Non-pigmented ciliary epithelial cell (primary cell): ENCODE results near the gene BCL2L13.

ENCODE experiments used
- DNase-seq: peaks from one replicate; pipeline ENCODE4 v3.0.0-alpha.2; 2010; ENCODE audit warnings: low read depth

BCL2L13 gene

GRCh38 chr22:17726928-17727897, 88.7 kb downstream of the BCL2L13 start:
- no peak for DNase-seq

GRCh38 chr22:17728786-17729185, 90.2 kb downstream of the BCL2L13 start:
- DNase-seq = no peak

GRCh38 chr22:17729561-17729960, 91.0 kb downstream of the BCL2L13 start:
- DNase-seq = no peak

- DNase-seq = no peak
These were observed 93.8 kb downstream of the BCL2L13 start for GRCh38 chr22:17732251-17732854.

- no peak for DNase-seq
These were observed 94.9 kb downstream of the BCL2L13 start for GRCh38 chr22:17733466-17733865.

GRCh38 chr22:17734187-17734586, 95.6 kb downstream of the BCL2L13 start:
- DNase-seq = peak; percentile 50

GRCh38 chr22:17738386-17739128, 100.0 kb downstream of the BCL2L13 start:
- no peak for DNase-seq

GRCh38 chr22:17739196-17739975, 100.8 kb downstream of the BCL2L13 start:
- no peak for DNase-seq

GRCh38 chr22:17741866-17742526, 103.4 kb downstream of the BCL2L13 start:
- DNase-seq = no peak

GRCh38 chr22:17742527-17742902, 104.0 kb downstream of the BCL2L13 start:
- DNase-seq = no peak

GRCh38 chr22:17743661-17744411, 105.3 kb downstream of the BCL2L13 start:
- DNase-seq = no peak

- no peak for DNase-seq
These were observed 105.9 kb downstream of the BCL2L13 start for GRCh38 chr22:17744430-17744829.

GRCh38 chr22:17746916-17747315, 108.4 kb downstream of the BCL2L13 start:
- DNase-seq = no peak

- no peak for DNase-seq
These were observed 110.2 kb downstream of the BCL2L13 start for GRCh38 chr22:17748555-17749353.

GRCh38 chr22:17749605-17750395, 111.2 kb downstream of the BCL2L13 start:
- DNase-seq = no peak

- DNase-seq = no peak
These were observed 113.0 kb downstream of the BCL2L13 start for GRCh38 chr22:17751596-17751995.

- no peak for DNase-seq
These were observed 114.9 kb downstream of the BCL2L13 start for GRCh38 chr22:17753401-17753989.

GRCh38 chr22:17754233-17754925, 115.8 kb downstream of the BCL2L13 start:
- no peak for DNase-seq
